ENCODE measurements around the gene AP2A1. TPM values are rescaled to one million over a fixed set of nuclear protein-coding genes. Genes with fewer than 3 reads are reported as not detected.
A peak's percentile ranks its signal among the peaks of the same experiment; 100 is the strongest.
"Not testable (repeated sequence)": the region's sequence is repeated elsewhere in the genome, so short reads cannot be mapped to it uniquely, and the experiment has no call there.

The AP2A1 gene
- polyA plus RNA-seq, 1 donor from 2014 or later = 6.5 TPM

GRCh38 chr19:49809160-49809940 is 42.5 kb downstream of the AP2A1 start:
- Mint-ChIP-seq H3K27ac (peak overlapping the region; percentile 78 to 97 (median 83)), H3K36me3 (peaks cover 3% of the 10 kb centered on the region), H3K4me1 (peaks cover 14 to 25% (median 22%) of the 10 kb centered on the region in 3 donors), H3K4me3 (peak overlapping the region; percentile 86 to 98 (median 92)), H3K27me3 (no peaks in the 10 kb centered on the region), H3K9me3 (no peaks in the 10 kb centered on the region)

- H3K4me1 Mint-ChIP-seq = peaks cover 14 to 29% (median 25%) of the 10 kb centered on the region in 3 donors
- peak overlapping the region; percentile 86 to 98 (median 92) for H3K4me3 Mint-ChIP-seq
- no peaks in the 10 kb centered on the region for H3K9me3 Mint-ChIP-seq
- peaks cover 3% of the 10 kb centered on the region for H3K36me3 Mint-ChIP-seq
- H3K27ac Mint-ChIP-seq = peak overlapping the region in 2 of 3 donors; percentile 80 to 97
- no peaks in the 10 kb centered on the region for H3K27me3 Mint-ChIP-seq
Observed at GRCh38 chr19:49809941-49810389, 43.2 kb downstream of the AP2A1 start.

GRCh38 chr19:49811328-49811727 is 44.5 kb downstream of the AP2A1 start:
- peak overlapping the region in 2 of 4 donors; percentile 58 to 91 for H3K4me3 Mint-ChIP-seq
- H3K4me1 Mint-ChIP-seq = peaks cover 14 to 29% (median 25%) of the 10 kb centered on the region in 3 donors
- H3K27ac Mint-ChIP-seq = peak overlapping the region; percentile 23 to 97 (median 89)

GRCh38 chr19:49812452-49812996 is 45.7 kb downstream of the AP2A1 start:
- Mint-ChIP-seq H3K4me3 (peak overlapping the region; percentile 91 to 99 (median 96)), H3K36me3 (peaks cover 2% of the 10 kb centered on the region), H3K27me3 (no peaks in the 10 kb centered on the region), H3K9me3 (no peaks in the 10 kb centered on the region), H3K4me1 (peaks cover 15 to 29% (median 26%) of the 10 kb centered on the region in 3 donors), H3K27ac (peak overlapping the region; percentile 97 to 100 (median 100))

More at GRCh38 chr19:49811328-49811727, 44.5 kb downstream of the AP2A1 start:
- Mint-ChIP-seq H3K9me3 (no peaks in the 10 kb centered on the region), H3K27me3 (no peaks in the 10 kb centered on the region), H3K36me3 (peaks cover 2% of the 10 kb centered on the region)

- Mint-ChIP-seq H3K9me3 (no peaks in the 10 kb centered on the region), H3K36me3 (peaks cover 2% of the 10 kb centered on the region), H3K27me3 (no peaks in the 10 kb centered on the region), H3K4me1 (peaks cover 15 to 23% (median 22%) of the 10 kb centered on the region in 3 donors), H3K27ac (peak within 1 kb of the TSS; percentile 97 to 100 (median 100)), H3K4me3 (peak within 1 kb of the TSS; percentile 91 to 99 (median 96))
Observed at GRCh38 chr19:49812997-49813861, 46.4 kb downstream of the AP2A1 start, which contains the start of gene FUZ. Gene FUZ (minus strand): TSS chr19:49813292. CDS start chr19:49813106, 186 bp downstream.

GRCh38 chr19:49814010-49814409 is 47.2 kb downstream of the AP2A1 start:
- Mint-ChIP-seq H3K4me1 (peaks cover 17 to 23% (median 22%) of the 10 kb centered on the region in 3 donors), H3K27ac (peak overlapping the region; percentile 90 to 100 (median 97)), H3K27me3 (no peaks in the 10 kb centered on the region), H3K36me3 (peaks cover 2% of the 10 kb centered on the region), H3K4me3 (peak overlapping the region in 3 of 4 donors; percentile 21 to 58 (median 39)), H3K9me3 (no peaks in the 10 kb centered on the region)

GRCh38 chr19:49816590-49816989 is 49.8 kb downstream of the AP2A1 start:
- Mint-ChIP-seq H3K36me3 (peaks cover 5% of the 10 kb centered on the region), H3K27me3 (no peaks in the 10 kb centered on the region), H3K4me3 (no peak overlapping the region), H3K27ac (peak overlapping the region; percentile 84 to 99 (median 99)), H3K4me1 (peaks cover 22 to 30% (median 22%) of the 10 kb centered on the region in 3 donors), H3K9me3 (no peaks in the 10 kb centered on the region)

- peaks cover 5% of the 10 kb centered on the region for H3K36me3 Mint-ChIP-seq
- no peaks in the 10 kb centered on the region for H3K27me3 Mint-ChIP-seq
- H3K4me3 Mint-ChIP-seq = peak within 1 kb of the TSS; percentile 95 to 99 (median 99)
- H3K9me3 Mint-ChIP-seq = no peaks in the 10 kb centered on the region
- peak within 1 kb of the TSS; percentile 99 to 100 (median 99) for H3K27ac Mint-ChIP-seq
- peaks cover 17 to 27% (median 19%) of the 10 kb centered on the region in 3 donors for H3K4me1 Mint-ChIP-seq
Observed at GRCh38 chr19:49817964-49818648, 51.3 kb downstream of the AP2A1 start, which contains the start of gene MED25. Gene MED25 (plus strand): TSS chr19:49818289. CDS start chr19:49818342, 53 bp downstream.

GRCh38 chr19:49818649-49819370 is 52.0 kb downstream of the AP2A1 start:
- H3K4me1 Mint-ChIP-seq = peaks cover 21 to 34% (median 22%) of the 10 kb centered on the region in 3 donors

GRCh38 chr19:49819452-49820115 is 52.8 kb downstream of the AP2A1 start:
- H3K36me3 Mint-ChIP-seq, H3K9me3 Mint-ChIP-seq, H3K27me3 Mint-ChIP-seq: not testable (repeated sequence)
- peaks cover 24 to 33% (median 27%) of the 10 kb centered on the region in 3 donors for H3K4me1 Mint-ChIP-seq
- peak overlapping the region; percentile 95 to 99 (median 99) for H3K4me3 Mint-ChIP-seq
- H3K27ac Mint-ChIP-seq = peak overlapping the region; percentile 19 to 99 (median 90)

More at GRCh38 chr19:49818649-49819370, 52.0 kb downstream of the AP2A1 start:
- H3K27ac Mint-ChIP-seq = peak overlapping the region; percentile 99 to 100 (median 99)
- H3K27me3 Mint-ChIP-seq = no peaks in the 10 kb centered on the region
- peak overlapping the region; percentile 95 to 99 (median 99) for H3K4me3 Mint-ChIP-seq
- H3K36me3 Mint-ChIP-seq = peaks cover 5% of the 10 kb centered on the region
- no peaks in the 10 kb centered on the region for H3K9me3 Mint-ChIP-seq

- no peaks in the 10 kb centered on the region for H3K9me3 Mint-ChIP-seq
- peaks cover 5% of the 10 kb centered on the region for H3K36me3 Mint-ChIP-seq
- H3K27ac Mint-ChIP-seq = peak overlapping the region in 2 of 3 donors; percentile 19 to 61
- H3K27me3 Mint-ChIP-seq = no peaks in the 10 kb centered on the region
- peak overlapping the region; percentile 5 to 99 (median 58) for H3K4me3 Mint-ChIP-seq
- H3K4me1 Mint-ChIP-seq = peaks cover 21 to 31% (median 27%) of the 10 kb centered on the region in 3 donors
Observed at GRCh38 chr19:49820125-49820524, 53.3 kb downstream of the AP2A1 start.

GRCh38 chr19:49823472-49823871 is 56.7 kb downstream of the AP2A1 start:
- no peaks in the 10 kb centered on the region for H3K27me3 Mint-ChIP-seq
- peaks cover 20 to 30% (median 23%) of the 10 kb centered on the region in 3 donors for H3K4me1 Mint-ChIP-seq
- no peaks in the 10 kb centered on the region for H3K9me3 Mint-ChIP-seq
- peak overlapping the region in 2 of 3 donors; percentile 23 to 60 for H3K27ac Mint-ChIP-seq
- H3K36me3 Mint-ChIP-seq = peaks cover 5% of the 10 kb centered on the region
- H3K4me3 Mint-ChIP-seq = peak overlapping the region; percentile 16 to 60 (median 31)

GRCh38 chr19:49824662-49825061 is 57.9 kb downstream of the AP2A1 start:
- peaks cover 15 to 24% (median 17%) of the 10 kb centered on the region in 3 donors for H3K4me1 Mint-ChIP-seq
- H3K9me3 Mint-ChIP-seq = no peaks in the 10 kb centered on the region
- no peak overlapping the region for H3K27ac Mint-ChIP-seq
- no peaks in the 10 kb centered on the region for H3K27me3 Mint-ChIP-seq
- H3K4me3 Mint-ChIP-seq = no peak overlapping the region
- peaks cover 5% of the 10 kb centered on the region for H3K36me3 Mint-ChIP-seq

Data from IgD-negative memory B cell (primary cell).